Ishikawa (cell line): ENCODE results near the gene NAALADL1.
A peak's percentile ranks its signal among the peaks of the same experiment; 100 is the strongest.

Source experiments
- CEBPB ChIP-seq: IDR thresholded peaks from 2 replicates; pipeline ENCODE4 v1.6.1; 2012
- CREB1 ChIP-seq: IDR thresholded peaks from 2 replicates; pipeline ENCODE4 v1.6.1; 2012; ENCODE audit warnings: low read depth
- EGR1 ChIP-seq: IDR thresholded peaks from 2 replicates; pipeline ENCODE4 v1.6.1; 2012
- EP300 ChIP-seq: IDR thresholded peaks from 2 replicates; pipeline ENCODE4 v1.6.1; 2012; ENCODE audit warnings: borderline replicate concordance
- FOXM1 ChIP-seq: IDR thresholded peaks from 2 replicates; pipeline ENCODE4 v1.6.1; 2012; ENCODE audit warnings: low read depth, borderline replicate concordance
- MAX ChIP-seq: IDR thresholded peaks from 2 replicates; pipeline ENCODE4 v1.6.1; 2012
- NFIC ChIP-seq: IDR thresholded peaks from 2 replicates; pipeline ENCODE4 v1.6.1; 2012
- RAD21 ChIP-seq: IDR thresholded peaks from 2 replicates; pipeline ENCODE4 v1.6.1; 2012; ENCODE audit warnings: low read depth
- REST ChIP-seq: IDR thresholded peaks from 2 replicates; pipeline ENCODE4 v1.6.1; 2012; ENCODE audit warnings: low read depth, mild to moderate bottlenecking
- TAF1 ChIP-seq: IDR thresholded peaks from 2 replicates; pipeline ENCODE4 v1.6.1; 2012; ENCODE audit warnings: low read depth, mild to moderate bottlenecking
- TCF12 ChIP-seq: IDR thresholded peaks from 2 replicates; pipeline ENCODE4 v1.6.1; 2012; ENCODE audit warnings: low read depth
- TEAD4 ChIP-seq: IDR thresholded peaks from 2 replicates; pipeline ENCODE4 v1.6.1; 2012
- USF1 ChIP-seq: IDR thresholded peaks from 2 replicates; pipeline ENCODE4 v1.6.1; 2012
- YY1 ChIP-seq: IDR thresholded peaks from 2 replicates; pipeline ENCODE4 v1.6.1; 2012; ENCODE audit warnings: low read depth
- ZBTB7A ChIP-seq: IDR thresholded peaks from 2 replicates; pipeline ENCODE4 v1.6.1; 2012; ENCODE audit warnings: low read depth

NAALADL1 gene

GRCh38 chr11:65040847-65041622, 17.3 kb downstream of the NAALADL1 start, which contains the start of gene SAC3D1:
SAC3D1 (plus strand) TSS chr11:65041210; CDS start chr11:65041293, 83 bp downstream.
- TF ChIP-seq TCF12, result peak; percentile 30; the same call in 1 of the 2 replicates
- peak; percentile 89 for TF ChIP-seq MAX
- TF ChIP-seq YY1, result peak; percentile 64
- peak; percentile 40 for TF ChIP-seq TAF1
- TF ChIP-seq FOXM1, result peak; percentile 62
- TF ChIP-seq ZBTB7A, result no peak

GRCh38 chr11:65040520-65040846, 17.9 kb downstream of the NAALADL1 start:
- TF ChIP-seq EP300, result no peak
- no peak for TF ChIP-seq REST
- 0 out of 2 replicates have a peak, but pooled peaks have one; percentile 9 for TF ChIP-seq ZBTB7A
- TF ChIP-seq CEBPB, result no peak

- peak; percentile 87 for TF ChIP-seq NFIC
- no peak for TF ChIP-seq MAX
- 0 out of 2 replicates have a peak, but pooled peaks have one; percentile 13 for TF ChIP-seq YY1
- TF ChIP-seq CREB1, result no peak
- no peak for TF ChIP-seq TAF1
- TF ChIP-seq FOXM1, result no peak
- peak; percentile 57 for TF ChIP-seq TEAD4
- no peak for TF ChIP-seq ZBTB7A
- TF ChIP-seq EP300, result no peak
- no peak for TF ChIP-seq EGR1
- TF ChIP-seq USF1, result no peak
- TF ChIP-seq RAD21, result no peak; the same call in 1 of the 2 replicates
- no peak for TF ChIP-seq CEBPB
These were observed 21.4 kb downstream of the NAALADL1 start for GRCh38 chr11:65036931-65037330.

GRCh38 chr11:65035579-65035978, 22.8 kb downstream of the NAALADL1 start:
- no peak for TF ChIP-seq TAF1
- no peak for TF ChIP-seq USF1
- TF ChIP-seq TEAD4, result no peak
- no peak for TF ChIP-seq CEBPB
- no peak for TF ChIP-seq EGR1
- no peak for TF ChIP-seq MAX
- TF ChIP-seq REST, result no peak
- no peak for TF ChIP-seq YY1

- TF ChIP-seq EGR1 (no peak), REST (no peak), CREB1 (no peak), TCF12 (no peak), ZBTB7A (no peak), FOXM1 (no peak), RAD21 (no peak), CEBPB (no peak), TAF1 (no peak), YY1 (no peak), MAX (no peak), EP300 (no peak), TEAD4 (no peak)
These were observed 23.9 kb downstream of the NAALADL1 start for GRCh38 chr11:65034423-65034822.
